NCI-H2081 (cell line): Measurements from ENCODE around the gene NBAS.
"Not testable (repeated sequence)": the region's sequence is repeated elsewhere in the genome, so short reads cannot be mapped to it uniquely, and the experiment has no call there.

ENCODE experiments used
- DNase-seq, 2 experiments: peaks; one replicate each; lab custom pipeline; 2025; lab: John Stamatoyannopoulos, UW

Gene NBAS

DNA sequence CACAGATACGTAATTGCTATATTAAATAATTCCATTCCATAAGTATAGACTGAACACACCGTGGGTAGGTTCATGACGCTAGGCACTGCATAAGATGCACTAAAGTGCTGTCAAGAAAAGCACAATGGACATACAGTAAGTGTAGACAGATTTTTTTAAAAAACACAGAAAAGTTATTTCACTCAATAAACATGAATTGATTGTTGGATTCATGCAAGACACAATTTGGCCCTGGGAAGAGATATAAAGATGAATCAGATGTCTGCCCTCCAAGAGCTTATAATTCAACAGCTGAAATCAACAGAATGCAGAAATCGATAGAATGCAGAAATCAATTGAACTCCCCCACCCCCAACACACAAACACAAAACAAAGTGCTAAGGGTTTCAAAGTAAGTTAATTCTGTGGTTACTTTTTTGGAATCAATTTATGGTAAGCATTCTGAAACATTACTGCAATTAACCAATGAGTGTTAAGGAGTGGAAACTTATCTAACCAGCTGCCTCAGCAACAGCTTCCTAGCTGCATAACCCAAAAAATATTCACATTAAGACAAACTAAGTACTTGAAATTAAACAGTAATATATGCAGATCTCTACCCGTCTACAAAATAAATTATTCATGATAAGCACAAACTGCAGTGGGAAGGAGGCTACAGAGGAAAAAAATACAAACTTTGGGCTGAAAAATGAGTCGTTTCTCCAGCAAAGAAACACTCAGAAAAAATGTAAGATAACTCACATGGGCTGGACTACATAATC lies 1.6 kb downstream of the NBAS start:
- DNase-seq: no peak

DNA sequence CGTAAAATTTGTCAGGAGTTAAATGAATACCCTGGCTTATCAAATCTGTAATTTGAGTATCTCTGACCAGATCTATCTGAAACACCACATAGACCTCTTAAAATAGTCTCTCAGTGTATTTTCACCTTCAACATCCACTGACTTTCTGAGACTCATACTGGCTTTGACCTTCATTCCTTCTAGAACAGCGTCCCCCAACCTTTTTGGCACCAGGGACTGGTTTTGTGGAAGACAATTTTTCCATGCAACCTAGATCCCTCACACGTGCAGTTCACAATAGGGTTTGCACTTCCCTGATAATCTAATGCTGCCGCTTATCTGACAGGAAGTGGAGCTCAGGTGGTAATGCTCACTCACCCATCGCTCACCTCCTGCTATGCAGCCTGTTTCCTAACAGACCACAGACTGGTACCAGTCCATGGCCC lies 3.2 kb downstream of the NBAS start:
- DNase-seq: peak; percentile 13 to 71

DNA sequence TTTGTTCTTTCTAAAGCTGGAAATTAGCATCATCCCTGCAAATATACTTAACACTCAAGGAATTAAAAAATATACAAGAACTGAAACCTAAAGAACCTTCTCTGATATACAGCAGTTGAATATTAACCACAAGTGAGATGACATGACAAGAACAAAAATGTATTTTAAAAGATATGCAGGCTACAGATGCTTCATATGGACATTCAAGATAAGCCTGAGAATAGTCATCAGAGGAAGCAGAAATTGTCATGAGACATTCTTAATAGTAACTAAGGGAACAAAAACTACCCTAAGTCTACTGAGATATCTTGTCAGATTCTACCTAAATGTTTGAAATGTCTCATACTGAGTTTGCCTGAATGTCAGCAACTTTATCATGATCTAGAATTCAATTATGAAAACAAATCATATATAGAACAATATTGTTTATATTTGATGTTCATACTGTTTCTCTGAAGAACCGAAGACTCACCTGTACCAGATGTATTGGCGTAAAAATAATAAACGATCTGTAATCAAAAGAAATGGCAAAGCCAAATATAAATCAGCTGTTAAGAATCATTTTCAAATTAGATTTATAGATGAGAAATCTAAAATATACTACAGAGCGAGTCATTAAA lies 4.7 kb downstream of the NBAS start:
- no peak for DNase-seq

DNA sequence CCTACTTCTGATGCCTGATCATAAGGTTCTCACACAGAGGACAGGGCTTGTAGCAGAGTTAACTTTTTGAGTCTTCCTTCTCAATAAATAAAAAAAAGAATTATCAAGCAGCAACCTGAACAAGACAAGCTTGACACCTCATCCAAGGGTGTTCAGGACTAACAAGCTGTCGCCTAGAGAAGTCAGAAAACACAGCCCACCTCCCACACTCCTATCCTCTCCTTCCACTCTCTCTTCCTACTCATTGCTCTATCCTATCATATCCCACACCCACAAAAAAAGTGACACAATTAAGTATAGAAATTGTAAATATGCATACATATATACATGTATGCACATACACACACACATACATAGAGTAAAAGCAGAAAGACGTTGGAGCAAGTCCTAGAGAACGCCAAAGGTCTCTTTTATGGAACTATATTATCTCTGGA lies 5.4 kb downstream of the NBAS start:
- no peak for DNase-seq

DNA sequence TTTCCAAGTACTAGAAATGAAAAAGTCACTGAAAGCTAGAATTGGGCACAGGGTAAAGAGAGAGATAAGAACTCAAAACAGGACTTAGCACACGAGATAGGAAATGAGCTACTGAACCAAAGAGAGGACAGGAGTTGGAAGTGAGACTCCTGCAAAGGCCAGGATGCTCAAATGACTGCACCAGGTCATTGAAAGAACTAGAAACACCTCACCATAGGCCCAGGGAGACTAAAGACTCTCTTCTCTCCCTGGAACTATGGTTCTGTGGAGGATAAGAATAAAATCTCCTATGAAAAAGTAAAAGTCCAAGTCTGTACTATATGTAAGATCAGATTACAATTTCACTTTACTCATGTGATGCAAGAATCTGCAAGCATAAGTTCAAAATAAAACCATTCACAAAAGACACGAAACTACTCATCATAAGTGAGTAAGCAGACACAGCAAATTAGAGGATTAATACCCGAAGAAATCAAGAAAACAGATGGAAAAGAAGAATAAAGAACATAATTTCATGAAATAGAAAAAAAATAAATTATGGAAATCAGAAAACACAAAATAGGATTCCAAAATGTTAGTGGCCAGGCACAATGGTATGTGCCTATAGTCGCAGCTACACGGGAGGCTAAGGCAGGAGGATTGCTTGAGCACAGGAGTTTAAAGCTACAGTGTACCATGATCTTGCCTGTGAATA lies 6.5 kb downstream of the NBAS start:
- DNase-seq: no peak

DNA sequence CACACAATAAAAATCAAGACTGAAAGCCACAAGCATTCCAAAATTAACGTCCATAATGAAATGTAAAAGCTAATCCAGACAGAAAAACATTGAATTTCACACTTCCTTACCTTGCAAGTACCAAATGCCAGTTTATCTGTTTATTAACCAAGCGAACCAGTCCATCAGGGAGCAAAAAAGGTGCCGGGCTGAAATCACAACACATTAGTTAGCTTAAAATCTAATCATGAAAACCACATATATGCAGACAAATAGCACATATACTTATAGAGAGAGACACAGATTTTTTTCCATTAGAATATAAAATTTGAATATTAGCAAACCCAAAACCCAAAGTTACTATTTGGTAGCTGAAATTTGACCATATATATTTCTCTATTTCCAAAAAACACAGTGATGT lies 7.2 kb downstream of the NBAS start:
- no peak for DNase-seq

- no peak for DNase-seq
Measured at GRCh38 chr2:15553519-15553918, 7.6 kb downstream of the NBAS start.

DNA sequence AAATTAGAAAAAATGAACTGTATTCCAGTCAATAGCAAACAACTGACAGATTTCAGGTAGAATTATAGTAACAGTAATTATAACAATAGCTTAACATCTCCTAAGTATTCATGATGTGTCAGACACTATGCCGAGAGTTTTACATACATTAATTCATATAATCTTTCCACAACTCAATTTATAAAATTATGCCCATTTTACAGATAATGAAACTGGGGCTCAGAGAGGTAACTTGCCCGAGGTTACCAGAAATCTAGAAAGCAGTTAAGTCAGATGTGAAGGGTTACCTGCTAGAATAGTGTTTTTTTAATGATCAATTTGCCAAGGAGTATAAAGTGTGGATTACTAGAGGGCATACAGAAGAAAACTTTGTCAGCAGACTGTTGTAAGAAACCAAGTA lies 12.2 kb downstream of the NBAS start:
- DNase-seq: no peak

GRCh38 chr2:15547115-15547876 lies 13.8 kb downstream of the NBAS start:
- DNase-seq: no peak

GRCh38 chr2:15546297-15547098 lies 14.6 kb downstream of the NBAS start:
- DNase-seq: no peak

DNA sequence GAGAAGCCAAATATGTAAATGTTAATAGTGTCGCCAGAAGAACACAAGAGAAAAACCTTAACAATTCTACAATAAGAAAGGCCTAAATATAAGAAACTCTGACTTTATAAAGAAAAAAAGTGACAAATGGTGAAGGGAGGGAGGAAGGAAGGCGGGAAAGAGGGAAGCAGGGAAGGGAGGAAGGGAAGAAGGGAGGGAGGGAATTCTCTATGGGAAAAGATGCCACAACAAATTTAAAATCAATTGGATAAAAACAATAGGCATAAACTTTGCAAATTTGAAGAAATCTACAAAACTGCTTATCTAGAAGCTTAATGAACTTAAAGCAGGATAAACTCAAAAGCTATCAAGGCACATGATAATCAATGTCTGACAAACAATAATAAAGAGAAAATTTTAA lies 16.9 kb downstream of the NBAS start:
- no peak for DNase-seq

DNA sequence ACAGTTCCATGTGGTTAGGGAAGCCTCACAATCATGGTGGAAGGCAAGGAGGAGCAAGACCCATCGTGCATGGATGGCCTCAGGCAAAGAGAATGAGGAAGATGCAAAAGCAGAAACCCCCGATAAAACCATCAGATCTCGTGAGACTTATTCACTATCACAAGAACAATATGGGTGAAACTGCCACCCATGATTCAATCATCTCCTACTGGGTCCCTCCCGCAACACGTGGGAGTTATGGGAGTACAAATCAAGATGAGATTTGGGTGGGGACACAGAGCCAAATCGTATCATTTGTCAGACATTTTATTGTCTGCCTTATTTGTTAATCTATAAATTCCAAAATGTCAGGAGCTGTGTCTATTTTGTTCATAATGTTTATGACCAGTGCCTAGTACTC lies 17.6 kb downstream of the NBAS start:
- no peak for DNase-seq

GRCh38 chr2:15543053-15543452 lies 18.1 kb downstream of the NBAS start:
- DNase-seq: no peak

DNA sequence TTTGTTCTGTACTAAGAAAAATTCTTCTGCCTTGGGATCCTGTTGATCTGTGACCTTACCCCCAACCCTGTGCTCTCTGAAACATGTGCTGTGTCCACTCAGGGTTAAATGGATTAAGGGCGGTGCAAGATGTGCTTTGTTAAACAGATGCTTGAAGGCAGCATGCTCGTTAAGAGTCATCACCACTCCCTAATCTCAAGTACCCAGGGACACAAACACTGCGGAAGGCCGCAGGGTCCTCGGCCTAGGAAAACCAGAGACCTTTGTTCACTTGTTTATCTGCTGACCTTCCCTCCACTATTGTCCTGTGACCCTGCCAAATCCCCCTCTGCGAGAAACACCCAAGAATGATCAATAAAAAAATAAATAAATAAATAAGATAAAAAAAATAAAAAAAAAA lies 18.9 kb downstream of the NBAS start:
- DNase-seq: not testable (repeated sequence)

GRCh38 chr2:15540523-15540922 lies 20.6 kb downstream of the NBAS start:
- not testable (repeated sequence) for DNase-seq

- DNase-seq: no peak
Measured at GRCh38 chr2:15539999-15540398, 21.1 kb downstream of the NBAS start.

GRCh38 chr2:15538792-15539191 lies 22.3 kb downstream of the NBAS start:
- no peak for DNase-seq

GRCh38 chr2:15533860-15534480 lies 27.2 kb downstream of the NBAS start:
- no peak for DNase-seq

DNA sequence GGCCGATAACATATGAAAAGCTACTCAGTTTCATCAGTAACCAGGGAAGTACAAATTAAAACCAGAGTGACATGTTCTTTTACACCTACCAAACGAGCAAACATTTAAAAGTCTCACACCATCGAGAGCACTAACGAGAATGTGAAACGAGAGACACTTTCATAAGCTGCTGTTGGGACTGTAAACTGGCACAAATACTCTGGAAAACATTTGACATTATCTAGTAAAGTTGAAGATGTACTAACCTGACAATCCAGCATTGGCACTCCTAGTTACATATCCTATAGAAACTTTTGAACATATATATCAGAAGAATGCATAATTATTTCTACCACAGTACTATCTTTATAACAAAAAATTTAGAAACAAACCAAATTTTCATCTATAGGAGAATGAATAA lies 28.1 kb downstream of the NBAS start:
- no peak for DNase-seq

- DNase-seq: no peak
Measured at GRCh38 chr2:15531095-15531854, 29.9 kb downstream of the NBAS start.
